HepG2 (cell line): Measurements from ENCODE around the gene PSKH1. TPM values are rescaled to one million over a fixed set of nuclear protein-coding genes. Genes with fewer than 3 reads are reported as not detected.

Experiments used
- ATAC-seq: fragments of 200-7000 bp; cut with Tn5 transposase; 3 replicates; pipeline ENCODE4 v1.9.1; 2020; ENCODE audit warnings: mild to moderate bottlenecking, moderate library complexity
- BruUV-seq: library from RNA; stranded (reverse); fragments of 400-500 nt; replicated peaks from 2 replicates; lab custom pipeline; 2021; lab: Mats Ljungman, UMichigan
- CTCF ChIA-PET: fragments of 300-600 bp; formaldehyde crosslinking; extraction: SDS; loops from one replicate; lab custom pipeline; 2021; ENCODE audit warnings: low total read pairs, inconsistent platforms, low intra/inter-chr PET ratio; lab: Yijun Ruan, JAX
- POLR2A ChIA-PET: fragments of 350-600 bp; sonication (Branson Sonifier 250); formaldehyde crosslinking; loops from one replicate; lab custom pipeline; 2020; ENCODE audit warnings: antibody characterized with exemption, inconsistent platforms; lab: Yijun Ruan, JAX
- DNase-seq: peaks from one replicate; pipeline ENCODE4 v3.0.0-alpha.2; 2015; ENCODE audit warnings: low spot score
- FAIRE-seq: peaks from 3 replicates; lab custom pipeline; 2011; peaks lifted over from hg19 to GRCh38; lab: Jason Lieb, UNC
- H2AFZ ChIP-seq: one replicate; pipeline ENCODE4 v1.6.1; 2011; ENCODE audit warnings: low read length, inconsistent platforms
- H3K27ac ChIP-seq: fragments of 300-600 bp; 3 replicates; pipeline ENCODE4 v1.8.0; 2011; ENCODE audit warnings: mixed run types, mild to moderate bottlenecking, mixed read lengths, low read length, inconsistent platforms; ENCODE audit not compliant: insufficient read depth; ENCODE audit errors: extremely low read length
- H3K27me3 ChIP-seq, 2 experiments: fragments of 200-600 bp in 1 of 2; 2 replicates in 1 of 2; 3 replicates in 1 of 2; pipeline versions ENCODE4 v1.6.0 to v1.8.0; 2011; ENCODE audit warnings: low read length in 2 of 2, mild to moderate bottlenecking in 2 of 2, moderate library complexity in 2 of 2, inconsistent platforms in 1 of 2; ENCODE audit not compliant: insufficient read depth in 2 of 2, control insufficient read depth in 1 of 2
- H3K36me3 ChIP-seq, 2 experiments: fragments of 200-600 bp in 1 of 2; replicated peaks in 1 of 2; 2 replicates in 1 of 2; 3 replicates in 1 of 2; pipeline versions ENCODE4 v1.5.1 to v1.8.0; 2011; ENCODE audit warnings: low read length in 2 of 2, inconsistent platforms in 1 of 2; ENCODE audit not compliant: insufficient read depth in 2 of 2, control insufficient read depth in 1 of 2
- H3K4me1 ChIP-seq: 2 replicates; pipeline ENCODE4 v1.5.1; 2012; ENCODE audit warnings: low read length, inconsistent platforms; ENCODE audit not compliant: insufficient read depth
- H3K4me2 ChIP-seq: 2 replicates; pipeline ENCODE4 v1.6.0; 2011; ENCODE audit warnings: low read depth, low read length, inconsistent platforms
- H3K4me3 ChIP-seq, 3 experiments: fragments of 200-600 bp in 1 of 3; sonication (generic), shearing (Covaris generic) in 1 of 3; replicated peaks in 1 of 3; 2 replicates each; pipeline ENCODE4 v1.5.1; 2011 to 2016; ENCODE audit warnings: low read length in 3 of 3, inconsistent platforms in 2 of 3, low read depth in 2 of 3, mild to moderate bottlenecking in 2 of 3, control low read depth in 1 of 3, mixed read lengths in 1 of 3; ENCODE audit not compliant: insufficient read depth in 1 of 3
- H3K79me2 ChIP-seq: one replicate; pipeline ENCODE4 v1.6.1; 2011; ENCODE audit warnings: low read length, inconsistent platforms; ENCODE audit not compliant: insufficient read depth
- H3K9ac ChIP-seq: 2 replicates; pipeline ENCODE4 v1.6.0; 2011; ENCODE audit warnings: mild to moderate bottlenecking, low read depth, low read length, inconsistent platforms; ENCODE audit not compliant: insufficient read depth
- H3K9me3 ChIP-seq: 2 replicates; pipeline ENCODE4 v1.5.1; 2012; ENCODE audit warnings: mild to moderate bottlenecking, low read length
- H4K20me1 ChIP-seq: 2 replicates; pipeline ENCODE4 v1.6.0; 2011; ENCODE audit warnings: inconsistent platforms, mild to moderate bottlenecking, low read length, moderate library complexity; ENCODE audit not compliant: insufficient read depth
- HCFC1 ChIP-seq: fragments of 150-350 bp; IDR thresholded peaks from 2 replicates; pipeline ENCODE4 v1.6.1; 2014; ENCODE audit warnings: low read depth, low read length
- KAT8 ChIP-seq: IDR thresholded peaks from 2 replicates; pipeline ENCODE4 v1.6.1; 2016; ENCODE audit warnings: missing genetic modification reagents, missing compliant biosample characterization
- NR1H2 ChIP-seq: sonication (generic); formaldehyde crosslinking; IDR thresholded peaks from 2 replicates; pipeline ENCODE4 v1.8.1; 2022; ENCODE audit warnings: low read depth, missing genetic modification reagents, borderline replicate concordance
- NR2F6 ChIP-seq, 2 experiments: IDR thresholded peaks; 2 replicates each; pipeline ENCODE4 v1.6.1; 2016; ENCODE audit warnings: antibody characterized with exemption in 1 of 2, mild to moderate bottlenecking in 1 of 2
- ZFP37 ChIP-seq: sonication (generic); formaldehyde crosslinking; IDR thresholded peaks from 2 replicates; pipeline ENCODE4 v1.4.0; 2020; ENCODE audit warnings: missing genetic modification reagents, borderline replicate concordance
- ZNF546 ChIP-seq: sonication (generic); formaldehyde crosslinking; conservative IDR thresholded peaks from 2 replicates; pipeline ENCODE4 v1.8.1; 2023; ENCODE audit warnings: mild to moderate bottlenecking, missing genetic modification reagents
- ZNF564 ChIP-seq: sonication (generic); formaldehyde crosslinking; IDR thresholded peaks from 2 replicates; pipeline ENCODE4 v1.8.1; 2023; ENCODE audit warnings: mild to moderate bottlenecking, missing genetic modification reagents
- ZNF577 ChIP-seq: sonication (generic); formaldehyde crosslinking; IDR thresholded peaks from 2 replicates; pipeline ENCODE4 v1.4.0; 2020; ENCODE audit warnings: mild to moderate bottlenecking, low read depth, missing genetic modification reagents, borderline replicate concordance
- ZNF7 ChIP-seq: IDR thresholded peaks from 2 replicates; pipeline ENCODE4 v1.6.1; 2016; ENCODE audit warnings: missing biosample characterization, missing genetic modification reagents
- WGBS: methylation state at CpG from one replicate; pipeline ENCODE4 v1.1.6; 2017; ENCODE audit warnings: low lambda C conversion rate; 5-methylcytosine and 5-hydroxymethylcytosine counted together
- in situ Hi-C: cut with HindIII; loops from 2 replicates; pipeline ENCODE4 v1.10.0; 2017; ENCODE audit warnings: low pct_unique_long_range_greater_than_20kb; ENCODE audit not compliant: extremely low pct_ligation_motif_present
- intact Hi-C: fragments of 100-400 bp; cut with micrococcal nuclease; formaldehyde crosslinking; loops from one replicate; pipeline ENCODE4 v1.10.0; 2022; ENCODE audit not compliant: unreplicated experiment
- polyA plus RNA-seq, 8 experiments: library from polyadenylated mRNA; depleted of rRNA in 3 of 8; stranded (reverse) in 7 of 8; unstranded in 1 of 8; fragments of >200 nt; fragmentation: Illumina TruSeq in 4 of 8; extraction: Trizol in 4 of 8; gene quantifications; 2 replicates each; pipeline versions ENCODE4 v1.2.1 to v1.2.3, GENCODE V29; 2011 to 2016; ENCODE audit warnings: low read depth in 4 of 8, missing spikeins in 1 of 8, mixed read lengths in 1 of 8; ENCODE audit not compliant: insufficient read depth in 1 of 8
- total RNA-seq, 5 experiments: library from RNA; depleted of rRNA; stranded (reverse); fragments of >200 nt; fragmentation: Illumina TruSeq; extraction: Trizol; gene quantifications; 2 replicates each; pipeline ENCODE4 v1.2.3, GENCODE V29; 2016; ENCODE audit warnings: low read depth in 1 of 5
- TF ChIP-seq, protein P1 (sequence below): sonication (generic); formaldehyde crosslinking; IDR thresholded peaks from 2 replicates; pipeline ENCODE4 v1.5.0; 2020; ENCODE audit warnings: mild to moderate bottlenecking, missing genetic modification reagents
- TF ChIP-seq, protein P2 (sequence below): sonication (generic); formaldehyde crosslinking; IDR thresholded peaks from 2 replicates; pipeline ENCODE4 v1.4.0; 2020; ENCODE audit warnings: missing genetic modification reagents, borderline replicate concordance
- TF ChIP-seq, protein P3 (sequence below): sonication (generic); formaldehyde crosslinking; IDR thresholded peaks from 2 replicates; pipeline ENCODE4 v1.8.1; 2023; ENCODE audit warnings: missing genetic modification reagents, mild to moderate bottlenecking, borderline replicate concordance
- TF ChIP-seq, protein P4 (sequence below): sonication (generic); formaldehyde crosslinking; IDR thresholded peaks from 2 replicates; pipeline ENCODE4 v1.4.0; 2020; ENCODE audit warnings: mild to moderate bottlenecking, missing genetic modification reagents
- TF ChIP-seq, protein P5 (sequence below): sonication (generic); formaldehyde crosslinking; conservative IDR thresholded peaks from 2 replicates; pipeline ENCODE4 v1.8.1; 2023; ENCODE audit warnings: missing genetic modification reagents
- TF ChIP-seq, protein P6 (sequence below): sonication (generic); formaldehyde crosslinking; IDR thresholded peaks from 2 replicates; pipeline ENCODE4 v1.4.0; 2020; ENCODE audit warnings: missing genetic modification reagents

Gene PSKH1
- total and polyA plus RNA-seq, 2 of the 13 experiments (the other 11 are each of a cell fraction or from before 2014, with no cell fraction given) = 8.4 to 19.1 TPM

DNA sequence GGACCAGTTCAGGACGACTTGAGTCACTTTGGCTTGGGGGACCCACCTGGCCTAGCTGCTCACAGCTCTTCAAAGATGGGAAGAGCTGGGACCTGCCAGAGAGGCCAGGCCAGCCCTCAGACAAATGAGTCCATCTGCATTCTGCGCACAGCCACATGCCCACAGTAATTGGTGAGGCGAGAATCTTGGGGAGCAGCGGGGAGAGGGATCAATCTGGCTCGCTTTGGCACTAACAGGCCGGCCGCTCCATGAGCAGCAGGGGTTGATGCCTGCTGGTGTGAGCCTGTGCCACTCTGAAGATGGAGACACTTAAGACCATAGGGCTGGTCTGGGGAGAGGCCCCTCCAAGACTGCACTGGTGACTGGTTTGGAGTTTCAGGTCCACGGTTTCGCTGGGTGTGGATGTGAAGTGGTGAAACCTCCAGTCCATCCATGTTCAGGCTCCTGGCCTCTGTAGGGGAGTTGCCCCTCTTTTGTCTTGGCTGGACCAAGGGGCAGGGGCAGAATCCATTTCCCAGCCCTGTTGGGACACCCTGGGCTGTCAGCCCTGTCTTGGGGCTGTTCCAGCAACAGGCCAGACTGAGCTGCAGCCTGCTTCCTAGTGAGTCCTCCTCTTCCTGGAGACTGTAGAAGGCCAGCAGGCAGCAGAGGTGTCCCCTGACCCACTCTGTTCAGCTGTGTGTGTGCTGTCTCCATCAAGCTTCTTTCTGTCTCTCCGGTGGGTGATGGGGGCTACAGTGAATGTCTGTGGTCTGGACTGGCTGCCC is 31.3 kb downstream of the PSKH1 start:
- Histone ChIP-seq H3K9ac (no peak overlapping the region), H3K27me3 (no peaks in the 10 kb centered on the region), H3K27ac (no peak overlapping the region), H3K4me1 (no peaks in the 10 kb centered on the region), H2AFZ (no peak overlapping the region), H3K79me2 (no peaks in the 10 kb centered on the region), H3K4me2 (no peak overlapping the region), H3K36me3 (peaks cover 28% of the 10 kb centered on the region in 2 experiments), H3K4me3 (no peak overlapping the region), H4K20me1 (no peaks in the 10 kb centered on the region; the same call in 1 of the 2 replicates), H3K9me3 (no peaks in the 10 kb centered on the region)
- WGBS = 85% methylated on average over 10 of the region's 10 CpGs
- CTCF ChIA-PET = no interaction called here
- BruUV-seq = no TSS peak
- FAIRE-seq (no peak), DNase-seq (no peak), ATAC-seq (no peak)
- POLR2A ChIA-PET = no interaction called here
- in situ Hi-C loops (no loop called here), intact Hi-C loops (no loop called here)
- TF ChIP-seq, protein P1, sequence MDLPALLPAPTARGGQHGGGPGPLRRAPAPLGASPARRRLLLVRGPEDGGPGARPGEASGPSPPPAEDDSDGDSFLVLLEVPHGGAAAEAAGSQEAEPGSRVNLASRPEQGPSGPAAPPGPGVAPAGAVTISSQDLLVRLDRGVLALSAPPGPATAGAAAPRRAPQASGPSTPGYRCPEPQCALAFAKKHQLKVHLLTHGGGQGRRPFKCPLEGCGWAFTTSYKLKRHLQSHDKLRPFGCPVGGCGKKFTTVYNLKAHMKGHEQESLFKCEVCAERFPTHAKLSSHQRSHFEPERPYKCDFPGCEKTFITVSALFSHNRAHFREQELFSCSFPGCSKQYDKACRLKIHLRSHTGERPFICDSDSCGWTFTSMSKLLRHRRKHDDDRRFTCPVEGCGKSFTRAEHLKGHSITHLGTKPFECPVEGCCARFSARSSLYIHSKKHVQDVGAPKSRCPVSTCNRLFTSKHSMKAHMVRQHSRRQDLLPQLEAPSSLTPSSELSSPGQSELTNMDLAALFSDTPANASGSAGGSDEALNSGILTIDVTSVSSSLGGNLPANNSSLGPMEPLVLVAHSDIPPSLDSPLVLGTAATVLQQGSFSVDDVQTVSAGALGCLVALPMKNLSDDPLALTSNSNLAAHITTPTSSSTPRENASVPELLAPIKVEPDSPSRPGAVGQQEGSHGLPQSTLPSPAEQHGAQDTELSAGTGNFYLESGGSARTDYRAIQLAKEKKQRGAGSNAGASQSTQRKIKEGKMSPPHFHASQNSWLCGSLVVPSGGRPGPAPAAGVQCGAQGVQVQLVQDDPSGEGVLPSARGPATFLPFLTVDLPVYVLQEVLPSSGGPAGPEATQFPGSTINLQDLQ (CRISPR knock-in tag) = no peak
- TF ChIP-seq, protein P2, sequence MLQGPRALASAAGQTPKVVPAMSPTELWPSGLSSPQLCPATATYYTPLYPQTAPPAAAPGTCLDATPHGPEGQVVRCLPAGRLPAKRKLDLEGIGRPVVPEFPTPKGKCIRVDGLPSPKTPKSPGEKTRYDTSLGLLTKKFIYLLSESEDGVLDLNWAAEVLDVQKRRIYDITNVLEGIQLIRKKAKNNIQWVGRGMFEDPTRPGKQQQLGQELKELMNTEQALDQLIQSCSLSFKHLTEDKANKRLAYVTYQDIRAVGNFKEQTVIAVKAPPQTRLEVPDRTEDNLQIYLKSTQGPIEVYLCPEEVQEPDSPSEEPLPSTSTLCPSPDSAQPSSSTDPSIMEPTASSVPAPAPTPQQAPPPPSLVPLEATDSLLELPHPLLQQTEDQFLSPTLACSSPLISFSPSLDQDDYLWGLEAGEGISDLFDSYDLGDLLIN = no peak
- no peak for TF ChIP-seq ZNF577
- no peak for TF ChIP-seq ZFP37
- TF ChIP-seq, protein P3, sequence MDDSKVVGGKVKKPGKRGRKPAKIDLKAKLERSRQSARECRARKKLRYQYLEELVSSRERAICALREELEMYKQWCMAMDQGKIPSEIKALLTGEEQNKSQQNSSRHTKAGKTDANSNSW (CRISPR knock-in tag) = no peak
- TF ChIP-seq HCFC1 = no peak
- TF ChIP-seq, protein P4, sequence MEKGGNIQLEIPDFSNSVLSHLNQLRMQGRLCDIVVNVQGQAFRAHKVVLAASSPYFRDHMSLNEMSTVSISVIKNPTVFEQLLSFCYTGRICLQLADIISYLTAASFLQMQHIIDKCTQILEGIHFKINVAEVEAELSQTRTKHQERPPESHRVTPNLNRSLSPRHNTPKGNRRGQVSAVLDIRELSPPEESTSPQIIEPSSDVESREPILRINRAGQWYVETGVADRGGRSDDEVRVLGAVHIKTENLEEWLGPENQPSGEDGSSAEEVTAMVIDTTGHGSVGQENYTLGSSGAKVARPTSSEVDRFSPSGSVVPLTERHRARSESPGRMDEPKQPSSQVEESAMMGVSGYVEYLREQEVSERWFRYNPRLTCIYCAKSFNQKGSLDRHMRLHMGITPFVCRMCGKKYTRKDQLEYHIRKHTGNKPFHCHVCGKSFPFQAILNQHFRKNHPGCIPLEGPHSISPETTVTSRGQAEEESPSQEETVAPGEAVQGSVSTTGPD (CRISPR knock-in tag) = no peak
- TF ChIP-seq NR2F6 (IDR thresholded peaks at IDR 0.05) = no peak
- no peak for TF ChIP-seq NR2F6 (CRISPR knock-in tag; IDR thresholded peaks at IDR 0.05)
- no peak for TF ChIP-seq KAT8
- TF ChIP-seq ZNF546 = no peak
- TF ChIP-seq ZNF7 = no peak
- TF ChIP-seq ZNF564 = no peak
- TF ChIP-seq, protein P5, sequence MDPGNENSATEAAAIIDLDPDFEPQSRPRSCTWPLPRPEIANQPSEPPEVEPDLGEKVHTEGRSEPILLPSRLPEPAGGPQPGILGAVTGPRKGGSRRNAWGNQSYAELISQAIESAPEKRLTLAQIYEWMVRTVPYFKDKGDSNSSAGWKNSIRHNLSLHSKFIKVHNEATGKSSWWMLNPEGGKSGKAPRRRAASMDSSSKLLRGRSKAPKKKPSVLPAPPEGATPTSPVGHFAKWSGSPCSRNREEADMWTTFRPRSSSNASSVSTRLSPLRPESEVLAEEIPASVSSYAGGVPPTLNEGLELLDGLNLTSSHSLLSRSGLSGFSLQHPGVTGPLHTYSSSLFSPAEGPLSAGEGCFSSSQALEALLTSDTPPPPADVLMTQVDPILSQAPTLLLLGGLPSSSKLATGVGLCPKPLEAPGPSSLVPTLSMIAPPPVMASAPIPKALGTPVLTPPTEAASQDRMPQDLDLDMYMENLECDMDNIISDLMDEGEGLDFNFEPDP (CRISPR knock-in tag) = no peak
- TF ChIP-seq, protein P6, sequence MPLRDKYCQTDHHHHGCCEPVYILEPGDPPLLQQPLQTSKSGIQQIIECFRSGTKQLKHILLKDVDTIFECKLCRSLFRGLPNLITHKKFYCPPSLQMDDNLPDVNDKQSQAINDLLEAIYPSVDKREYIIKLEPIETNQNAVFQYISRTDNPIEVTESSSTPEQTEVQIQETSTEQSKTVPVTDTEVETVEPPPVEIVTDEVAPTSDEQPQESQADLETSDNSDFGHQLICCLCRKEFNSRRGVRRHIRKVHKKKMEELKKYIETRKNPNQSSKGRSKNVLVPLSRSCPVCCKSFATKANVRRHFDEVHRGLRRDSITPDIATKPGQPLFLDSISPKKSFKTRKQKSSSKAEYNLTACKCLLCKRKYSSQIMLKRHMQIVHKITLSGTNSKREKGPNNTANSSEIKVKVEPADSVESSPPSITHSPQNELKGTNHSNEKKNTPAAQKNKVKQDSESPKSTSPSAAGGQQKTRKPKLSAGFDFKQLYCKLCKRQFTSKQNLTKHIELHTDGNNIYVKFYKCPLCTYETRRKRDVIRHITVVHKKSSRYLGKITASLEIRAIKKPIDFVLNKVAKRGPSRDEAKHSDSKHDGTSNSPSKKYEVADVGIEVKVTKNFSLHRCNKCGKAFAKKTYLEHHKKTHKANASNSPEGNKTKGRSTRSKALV (CRISPR knock-in tag) = no peak
- TF ChIP-seq NR1H2 = no peak
